HG02588 (cell line): ENCODE data around the gene ELOA2.
"Not testable (repeated sequence)": the region's sequence is repeated elsewhere in the genome, so short reads cannot be mapped to it uniquely, and the experiment has no call there.

Source experiments
- ATAC-seq: cut with Tn5 transposase; IDR thresholded peaks from one replicate; pipeline ENCODE4 v1.9.1; 2021; ENCODE audit warnings: mild to moderate bottlenecking, moderate library complexity; ENCODE audit not compliant: unreplicated experiment

The ELOA2 gene

GRCh38 chr18:47035156-47035671 lies at the start of gene ELOA2:
Gene ELOA2, minus strand, starts transcription at chr18:47035621. Its CDS starts 357 bp downstream, at chr18:47035264.
- no peak for ATAC-seq

- no peak for ATAC-seq
These were observed 46.2 kb upstream of the ELOA2 start for GRCh38 chr18:47081578-47081977.

GRCh38 chr18:47080872-47081271 lies 45.5 kb upstream of the ELOA2 start:
- ATAC-seq = no peak

GRCh38 chr18:47077111-47077510 lies 41.7 kb upstream of the ELOA2 start:
- no peak for ATAC-seq

- no peak for ATAC-seq
These were observed 39.9 kb upstream of the ELOA2 start for GRCh38 chr18:47075098-47075883.

GRCh38 chr18:47067648-47068047 lies 32.2 kb upstream of the ELOA2 start:
- no peak for ATAC-seq

GRCh38 chr18:47063096-47063495 lies 27.7 kb upstream of the ELOA2 start:
- no peak for ATAC-seq

- no peak for ATAC-seq
These were observed 27.1 kb upstream of the ELOA2 start for GRCh38 chr18:47062471-47062870.

- no peak for ATAC-seq
These were observed 18.9 kb upstream of the ELOA2 start for GRCh38 chr18:47054369-47054768.

GRCh38 chr18:47050468-47050867 lies 15.0 kb upstream of the ELOA2 start:
- ATAC-seq = no peak

- no peak for ATAC-seq
These were observed 5.6 kb upstream of the ELOA2 start for GRCh38 chr18:47040982-47041381.

GRCh38 chr18:47036927-47037578 lies 1.6 kb upstream of the ELOA2 start:
- no peak for ATAC-seq

GRCh38 chr18:47036298-47036874 lies 965 bp upstream of the ELOA2 start:
- ATAC-seq = no peak

GRCh38 chr18:47034591-47034990 lies 830 bp downstream of the ELOA2 start:
- not testable (repeated sequence) for ATAC-seq

- no peak for ATAC-seq
These were observed 2.5 kb downstream of the ELOA2 start for GRCh38 chr18:47032945-47033344.

GRCh38 chr18:47030887-47031286 lies 4.5 kb downstream of the ELOA2 start:
- not testable (repeated sequence) for ATAC-seq

GRCh38 chr18:47029684-47030353 lies 5.6 kb downstream of the ELOA2 start:
- not testable (repeated sequence) for ATAC-seq

GRCh38 chr18:47028738-47029137 lies 6.7 kb downstream of the ELOA2 start:
- ATAC-seq = not testable (repeated sequence)

- ATAC-seq = not testable (repeated sequence)
These were observed 9.8 kb downstream of the ELOA2 start for GRCh38 chr18:47025557-47026174.

GRCh38 chr18:47023769-47024465 lies 11.5 kb downstream of the ELOA2 start:
- ATAC-seq = not testable (repeated sequence)
